Cardiac septum (tissue), 1 donor: ENCODE results near the gene ITPR2. TPM values are rescaled to one million over a fixed set of nuclear protein-coding genes. Genes with fewer than 3 reads are reported as not detected.
"Not testable (repeated sequence)": the region's sequence is repeated elsewhere in the genome, so short reads cannot be mapped to it uniquely, and the experiment has no call there.

Source experiments
- DNase-seq: peaks from one replicate; pipeline ENCODE4 v3.0.0-alpha.2; 2020; ENCODE audit warnings: low spot score
- intact Hi-C: fragments of 100-400 bp; cut with DNase I; formaldehyde crosslinking; loops from one replicate; pipeline ENCODE4 v1.14.0; 2022
- total RNA-seq: library from RNA; stranded (reverse); fragmentation: NEBNext Ultra II Directional; extraction: Animal tissue kit (Norgen Biotek cat#: 25700); gene quantifications from one replicate; pipeline ENCODE4 v1.2.1, GENCODE V29; 2021
- donor health status: DM: no; HTN: no; CAD: no.

Gene ITPR2
- total RNA-seq, 1 donor from 2014 or later: 20.9 TPM

GRCh38 chr12:26800347-26800746 is 32.6 kb downstream of the ITPR2 start:
- intact Hi-C loops: no loop called here
- DNase-seq: no peak

- DNase-seq: no peak
- intact Hi-C loops: no loop called here
Measured at GRCh38 chr12:26799741-26800140, 33.3 kb downstream of the ITPR2 start.

GRCh38 chr12:26798640-26799039 is 34.4 kb downstream of the ITPR2 start:
- DNase-seq: no peak
- intact Hi-C loops: no loop called here

GRCh38 chr12:26798023-26798422 is 35.0 kb downstream of the ITPR2 start:
- DNase-seq: no peak
- intact Hi-C loops: no loop called here

- DNase-seq: no peak
- intact Hi-C loops: no loop called here
Measured at GRCh38 chr12:26795910-26796309, 37.1 kb downstream of the ITPR2 start.

- intact Hi-C loops: no loop called here
- no peak for DNase-seq
Measured at GRCh38 chr12:26791301-26791791, 41.6 kb downstream of the ITPR2 start.

GRCh38 chr12:26790645-26790994 is 42.4 kb downstream of the ITPR2 start:
- intact Hi-C loops: no loop called here
- DNase-seq: no peak

GRCh38 chr12:26789731-26790644 is 43.0 kb downstream of the ITPR2 start:
- intact Hi-C loops: no loop called here

GRCh38 chr12:26786865-26787514 is 46.0 kb downstream of the ITPR2 start:
- intact Hi-C loops: loop anchor here (2.0 kb wide), 1 partner anchor 46 kb away; the partner anchor contains the start of gene ITPR2
- no peak for DNase-seq

More at GRCh38 chr12:26789731-26790644, 43.0 kb downstream of the ITPR2 start:
- DNase-seq: no peak

GRCh38 chr12:26786491-26786864 is 46.5 kb downstream of the ITPR2 start:
- no peak for DNase-seq
- intact Hi-C loops: loop anchor here (2.0 kb wide), 1 partner anchor 46 kb away; the partner anchor contains the start of gene ITPR2

- intact Hi-C loops, DNase-seq: not testable (repeated sequence)
Measured at GRCh38 chr12:26783816-26784379, 49.1 kb downstream of the ITPR2 start.

- no peak for DNase-seq
- intact Hi-C loops: no loop called here
Measured at GRCh38 chr12:26783131-26783526, 49.9 kb downstream of the ITPR2 start.

- no peak for DNase-seq
- intact Hi-C loops: no loop called here
Measured at GRCh38 chr12:26782372-26783130, 50.4 kb downstream of the ITPR2 start.

- intact Hi-C loops, DNase-seq: not testable (repeated sequence)
Measured at GRCh38 chr12:26780656-26781055, 52.3 kb downstream of the ITPR2 start.

GRCh38 chr12:26778173-26778775 is 54.7 kb downstream of the ITPR2 start:
- intact Hi-C loops, DNase-seq: not testable (repeated sequence)

GRCh38 chr12:26777236-26777635 is 55.8 kb downstream of the ITPR2 start:
- DNase-seq: no peak
- intact Hi-C loops: no loop called here

GRCh38 chr12:26775991-26776390 is 57.0 kb downstream of the ITPR2 start:
- intact Hi-C loops, DNase-seq: not testable (repeated sequence)

GRCh38 chr12:26773313-26774104 is 59.5 kb downstream of the ITPR2 start:
- DNase-seq: no peak
- intact Hi-C loops: no loop called here
